OCI-LY7 (cell line): ENCODE data around the gene NRG2.

ENCODE experiments used
- EZH2phosphoT487 ChIP-seq: fragments of 200-600 bp; sonication (generic); IDR thresholded peaks from 2 replicates; pipeline ENCODE4 v1.6.1; 2018; ENCODE audit warnings: low read depth, borderline replicate concordance, mild to moderate bottlenecking, mixed run types, antibody characterized with exemption, low read length, moderate library complexity, mixed read lengths
- TF ChIP-seq, protein P1 (sequence below): fragments of 200-600 bp; sonication (generic); conservative IDR thresholded peaks from 2 replicates; pipeline ENCODE4 v1.5.1; 2014; ENCODE audit warnings: mild to moderate bottlenecking, antibody characterized with exemption, low read length, moderate library complexity, mixed read lengths

- TF ChIP-seq, protein P1, sequence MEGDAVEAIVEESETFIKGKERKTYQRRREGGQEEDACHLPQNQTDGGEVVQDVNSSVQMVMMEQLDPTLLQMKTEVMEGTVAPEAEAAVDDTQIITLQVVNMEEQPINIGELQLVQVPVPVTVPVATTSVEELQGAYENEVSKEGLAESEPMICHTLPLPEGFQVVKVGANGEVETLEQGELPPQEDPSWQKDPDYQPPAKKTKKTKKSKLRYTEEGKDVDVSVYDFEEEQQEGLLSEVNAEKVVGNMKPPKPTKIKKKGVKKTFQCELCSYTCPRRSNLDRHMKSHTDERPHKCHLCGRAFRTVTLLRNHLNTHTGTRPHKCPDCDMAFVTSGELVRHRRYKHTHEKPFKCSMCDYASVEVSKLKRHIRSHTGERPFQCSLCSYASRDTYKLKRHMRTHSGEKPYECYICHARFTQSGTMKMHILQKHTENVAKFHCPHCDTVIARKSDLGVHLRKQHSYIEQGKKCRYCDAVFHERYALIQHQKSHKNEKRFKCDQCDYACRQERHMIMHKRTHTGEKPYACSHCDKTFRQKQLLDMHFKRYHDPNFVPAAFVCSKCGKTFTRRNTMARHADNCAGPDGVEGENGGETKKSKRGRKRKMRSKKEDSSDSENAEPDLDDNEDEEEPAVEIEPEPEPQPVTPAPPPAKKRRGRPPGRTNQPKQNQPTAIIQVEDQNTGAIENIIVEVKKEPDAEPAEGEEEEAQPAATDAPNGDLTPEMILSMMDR = no peak
- TF ChIP-seq EZH2phosphoT487 = no peak
Measured at GRCh38 chr5:140055152-140055551, 12.1 kb upstream of the NRG2 start.
